ENCODE measurements around the gene CLEC7A. TPM values are rescaled to one million over a fixed set of nuclear protein-coding genes. Genes with fewer than 3 reads are reported as not detected.

The CLEC7A gene
- total RNA-seq, 1 experiment from 2014 or later: not detected

DNA sequence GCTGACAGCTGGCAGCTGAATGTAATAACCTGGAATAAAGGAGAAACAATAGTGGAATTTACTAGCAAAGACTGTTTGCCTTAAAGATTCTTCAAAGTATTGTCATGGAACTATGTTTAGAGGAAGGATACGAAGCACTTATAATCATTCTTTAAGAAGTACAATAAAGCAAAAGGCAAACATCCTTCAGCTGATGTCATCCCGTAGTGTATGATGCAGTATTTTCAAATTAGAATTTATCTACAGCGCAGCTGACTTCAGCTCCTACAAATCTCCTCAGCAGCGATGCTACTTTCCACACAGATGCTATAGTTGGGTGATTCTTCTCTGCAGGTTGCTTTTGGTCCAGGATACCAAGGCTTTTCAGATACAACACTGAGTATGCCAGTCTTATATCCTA lies 62.7 kb downstream of the CLEC7A start:
- H3K4me2 ChIP-seq (ENCODE audit: insufficient read depth, insufficient read length, low read length): no peak overlapping the region
- H3K56ac ChIP-seq (ENCODE audit: insufficient read length, low read depth, low read length): no peak overlapping the region
- H2BK120ac ChIP-seq (ENCODE audit: low read depth, low read length, poor library complexity, severe bottlenecking): no peak overlapping the region
- no peak overlapping the region for H3K27ac ChIP-seq (ENCODE audit: insufficient read length, low read depth, low read length)
- Mint-ChIP-seq H3K27me3 (ENCODE audit: low read depth) (no peaks in the 10 kb centered on the region), H3K27ac (no peak overlapping the region), H3K4me3 (no peak overlapping the region), H3K4me1 (0 out of 4 replicates have a peak, but pooled peaks cover 3 to 4% of the 10 kb centered on the region in 2 experiments), H3K9me3 (no peaks in the 10 kb centered on the region), H3K36me3 (ENCODE audit: insufficient read depth in 1 of 3, low read depth in 3 of 3) (no peaks in the 10 kb centered on the region)
- H4K91ac ChIP-seq (ENCODE audit: insufficient read length, low read depth, low read length): no peak overlapping the region
- H3K14ac ChIP-seq (ENCODE audit: insufficient read depth, low read length): no peak overlapping the region
- no peak overlapping the region for H2AFZ ChIP-seq (ENCODE audit: low read length)
- peaks cover 2% of the 10 kb centered on the region; the same call in 1 of the 2 replicates for H3K79me2 ChIP-seq (ENCODE audit: insufficient read depth, low read length)
- no CpG with 5 or more reads among the region's 4 CpGs for WGBS (ENCODE audit: extremely low coverage, insufficient read length, low lambda C conversion rate)
- no peak overlapping the region for H2BK12ac ChIP-seq (ENCODE audit: insufficient read length, low read depth, low read length)
- no peaks in the 10 kb centered on the region for H3K4me1 ChIP-seq (ENCODE audit: insufficient read depth, low read length)
- no peak overlapping the region for H3K18ac ChIP-seq (ENCODE audit: insufficient read length, low read depth, low read length)
- DNase-seq: no peak
- H4K5ac ChIP-seq (ENCODE audit: insufficient read length, low read depth, low read length): no peak overlapping the region
- no peaks in the 10 kb centered on the region; the same call in 1 of the 2 replicates for H3K27me3 ChIP-seq (ENCODE audit: insufficient read depth, low read length)
- no peak overlapping the region for H4K8ac ChIP-seq (replicated peaks; ENCODE audit: insufficient read length, low read depth, low read length)
- no peak overlapping the region for H2AK5ac ChIP-seq (ENCODE audit: insufficient read length, low read length)
- H3K4ac ChIP-seq (ENCODE audit: low read depth, low read length): no peak overlapping the region
- no peaks in the 10 kb centered on the region for H3K9me3 ChIP-seq (ENCODE audit: control insufficient read depth, low read depth, low read length)
- no peaks in the 10 kb centered on the region for H3K23me2 ChIP-seq (ENCODE audit: insufficient read length, low read depth, low read length, poor library complexity, severe bottlenecking)
- H3K79me1 ChIP-seq (ENCODE audit: insufficient read depth, low read depth, low read length, poor library complexity, severe bottlenecking): no peaks in the 10 kb centered on the region
- no peaks in the 10 kb centered on the region for H4K20me1 ChIP-seq (ENCODE audit: control insufficient read depth, insufficient read depth, insufficient read length)
- H2BK20ac ChIP-seq (ENCODE audit: low read depth, low read length, poor library complexity, severe bottlenecking): no peak overlapping the region
- TF ChIP-seq, protein P1, sequence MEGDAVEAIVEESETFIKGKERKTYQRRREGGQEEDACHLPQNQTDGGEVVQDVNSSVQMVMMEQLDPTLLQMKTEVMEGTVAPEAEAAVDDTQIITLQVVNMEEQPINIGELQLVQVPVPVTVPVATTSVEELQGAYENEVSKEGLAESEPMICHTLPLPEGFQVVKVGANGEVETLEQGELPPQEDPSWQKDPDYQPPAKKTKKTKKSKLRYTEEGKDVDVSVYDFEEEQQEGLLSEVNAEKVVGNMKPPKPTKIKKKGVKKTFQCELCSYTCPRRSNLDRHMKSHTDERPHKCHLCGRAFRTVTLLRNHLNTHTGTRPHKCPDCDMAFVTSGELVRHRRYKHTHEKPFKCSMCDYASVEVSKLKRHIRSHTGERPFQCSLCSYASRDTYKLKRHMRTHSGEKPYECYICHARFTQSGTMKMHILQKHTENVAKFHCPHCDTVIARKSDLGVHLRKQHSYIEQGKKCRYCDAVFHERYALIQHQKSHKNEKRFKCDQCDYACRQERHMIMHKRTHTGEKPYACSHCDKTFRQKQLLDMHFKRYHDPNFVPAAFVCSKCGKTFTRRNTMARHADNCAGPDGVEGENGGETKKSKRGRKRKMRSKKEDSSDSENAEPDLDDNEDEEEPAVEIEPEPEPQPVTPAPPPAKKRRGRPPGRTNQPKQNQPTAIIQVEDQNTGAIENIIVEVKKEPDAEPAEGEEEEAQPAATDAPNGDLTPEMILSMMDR (conservative IDR thresholded peaks at IDR 0.05): no peak
- no peak overlapping the region for H3T11ph ChIP-seq (ENCODE audit: low read length)
- H2BK15ac ChIP-seq (ENCODE audit: low read depth, low read length): no peak overlapping the region
- no peak overlapping the region for H3K23ac ChIP-seq (ENCODE audit: insufficient read length, low read depth, low read length)
- H3K9ac ChIP-seq (ENCODE audit: extremely low read depth, insufficient read length, low read length): no peak overlapping the region
- H2BK5ac ChIP-seq (ENCODE audit: insufficient read length, low read length): no peak overlapping the region

Other genes starting within 250 kb of the CLEC7A start
- gene KLRF2, start 248.7 kb downstream of the CLEC7A start, total RNA-seq (2021): not detected in 2 replicates
- 0.87 TPM in 1 of 2 replicates, not detected in the other for gene CLEC2A, start 197.8 kb downstream of the CLEC7A start, total RNA-seq (2021)
- not detected in 2 replicates for gene CLEC12A, start 158.8 kb downstream of the CLEC7A start, total RNA-seq (2021)
- not detected in 2 replicates for gene CLEC1B, start 131.1 kb downstream of the CLEC7A start, total RNA-seq (2021)
- not detected in 2 replicates for gene CLEC12B, start 119.6 kb downstream of the CLEC7A start, total RNA-seq (2021)
- gene CLEC9A, start 99.5 kb downstream of the CLEC7A start, total RNA-seq (2021): not detected in 2 replicates
- gene CLEC1A, start 31.2 kb downstream of the CLEC7A start, total RNA-seq (2021): not detected in 2 replicates
- gene OLR1, start 41.9 kb upstream of the CLEC7A start, total RNA-seq (2021): not detected in 2 replicates
- not detected in 2 replicates for gene TMEM52B, start 48.8 kb upstream of the CLEC7A start, total RNA-seq (2021)
- gene GABARAPL1, start 82.7 kb upstream of the CLEC7A start, total RNA-seq (2021): 53.4 and 55.6 TPM in 2 replicates
- not detected in 2 replicates for gene KLRD1, start 177.7 kb upstream of the CLEC7A start, total RNA-seq (2021)